Ammon's horn (tissue), 1 donor: ENCODE results near the gene ITIH2.
A peak's percentile ranks its signal among the peaks of the same experiment; 100 is the strongest.
"Not testable (repeated sequence)": the region's sequence is repeated elsewhere in the genome, so short reads cannot be mapped to it uniquely, and the experiment has no call there.

Experiments used
- DNase-seq: peaks from one replicate; pipeline ENCODE4 v3.0.0-alpha.2; 2016; ENCODE audit warnings: low spot score

The ITIH2 gene

GRCh38 chr10:7703140-7703539 is at the start of gene ITIH2:
ITIH2 (plus strand) TSS chr10:7703316; CDS start chr10:7703435, 119 bp downstream.
- DNase-seq = no peak

GRCh38 chr10:7657079-7657478 is 46.0 kb upstream of the ITIH2 start:
- DNase-seq = not testable (repeated sequence)

- no peak for DNase-seq
Measured at GRCh38 chr10:7657552-7657951, 45.6 kb upstream of the ITIH2 start.

- DNase-seq = no peak
Measured at GRCh38 chr10:7659560-7659959, 43.6 kb upstream of the ITIH2 start.

- no peak for DNase-seq
Measured at GRCh38 chr10:7662522-7662921, 40.6 kb upstream of the ITIH2 start.

- no peak for DNase-seq
Measured at GRCh38 chr10:7664707-7665106, 38.4 kb upstream of the ITIH2 start.

- DNase-seq = no peak
Measured at GRCh38 chr10:7665767-7666166, 37.3 kb upstream of the ITIH2 start.

- DNase-seq = no peak
Measured at GRCh38 chr10:7666253-7667023, 36.7 kb upstream of the ITIH2 start, which contains the start of gene ITIH5. ITIH5 (minus strand) TSS chr10:7666966; CDS start chr10:7666892, 74 bp downstream.

- DNase-seq = no peak
Measured at GRCh38 chr10:7667262-7668141, 35.6 kb upstream of the ITIH2 start.

- no peak for DNase-seq
Measured at GRCh38 chr10:7670157-7670556, 33.0 kb upstream of the ITIH2 start.

GRCh38 chr10:7672341-7673134 is 30.6 kb upstream of the ITIH2 start:
- DNase-seq = no peak

- no peak for DNase-seq
Measured at GRCh38 chr10:7679256-7679655, 23.9 kb upstream of the ITIH2 start.

GRCh38 chr10:7680078-7680477 is 23.0 kb upstream of the ITIH2 start:
- not testable (repeated sequence) for DNase-seq

GRCh38 chr10:7686351-7687171 is 16.6 kb upstream of the ITIH2 start:
- DNase-seq = no peak

- peak; percentile 97 for DNase-seq
Measured at GRCh38 chr10:7687228-7687907, 15.7 kb upstream of the ITIH2 start.

GRCh38 chr10:7689591-7689990 is 13.5 kb upstream of the ITIH2 start:
- no peak for DNase-seq

GRCh38 chr10:7690885-7691597 is 12.1 kb upstream of the ITIH2 start:
- DNase-seq = not testable (repeated sequence)

- not testable (repeated sequence) for DNase-seq
Measured at GRCh38 chr10:7692368-7692767, 10.7 kb upstream of the ITIH2 start.

GRCh38 chr10:7693194-7693593 is 9.9 kb upstream of the ITIH2 start:
- DNase-seq = not testable (repeated sequence)

GRCh38 chr10:7696545-7696944 is 6.6 kb upstream of the ITIH2 start:
- DNase-seq = peak; percentile 25
